Stimulated activated CD4-positive, alpha-beta T cell treated with anti-CD3 and anti-CD28 coated beads, Interleukin-15, amount 100 ng/mL, for 24 hours (primary cell): ENCODE results near the gene ATP8B3.

Experiments used
- DNase-seq: peaks from one replicate; pipeline ENCODE4 v3.0.0-alpha.2; 2020

ATP8B3 gene

GRCh38 chr19:1739960-1740629, 72.0 kb downstream of the ATP8B3 start:
- DNase-seq, result no peak

GRCh38 chr19:1736927-1737326, 75.1 kb downstream of the ATP8B3 start:
- DNase-seq, result no peak

DNA sequence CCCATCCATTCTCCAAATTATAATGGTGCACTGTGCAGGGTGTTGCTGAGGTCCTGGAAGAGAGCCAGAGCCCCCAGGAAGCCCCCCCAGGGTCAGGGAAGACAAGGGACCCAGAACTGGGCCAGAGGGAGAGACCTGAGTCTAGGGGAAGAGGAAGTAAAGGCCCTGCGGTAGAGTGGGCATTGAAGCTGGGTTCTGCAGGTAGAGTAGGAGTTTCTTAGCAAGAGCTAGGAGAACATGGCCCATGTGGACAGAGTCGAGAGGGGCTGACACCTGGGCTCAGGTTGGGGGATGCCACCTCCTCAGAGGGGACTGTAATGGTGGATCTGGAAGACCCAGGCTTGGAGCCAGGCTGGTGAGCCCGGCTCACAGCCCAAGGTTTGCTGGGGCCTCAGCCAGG, 75.8 kb downstream of the ATP8B3 start:
- no peak for DNase-seq

- DNase-seq, result no peak
Observed at GRCh38 chr19:1734321-1734966, 77.6 kb downstream of the ATP8B3 start.
